Spleen (tissue), 7 donors: ENCODE results near the gene KHDRBS2.
"Not testable (repeated sequence)": the region's sequence is repeated elsewhere in the genome, so short reads cannot be mapped to it uniquely, and the experiment has no call there.

Experiments used
- POLR2A ChIP-seq, 3 donors: fragments of 450-650 bp; IDR thresholded peaks; one replicate each; pipeline ENCODE4 v1.5.1; 2017; ENCODE audit warnings: antibody characterized with exemption in 3 of 3, mild to moderate bottlenecking in 1 of 3
- POLR2AphosphoS5 ChIP-seq, 3 donors: sonication (generic); formaldehyde crosslinking; IDR thresholded peaks; one replicate each; pipeline ENCODE4 v1.5.1; 2017; ENCODE audit warnings: antibody characterized with exemption in 3 of 3
- TF ChIP-seq, protein P1 (sequence below), 11 experiments: fragments of 200-600 bp in 7 of 11; fragments of 450-650 bp in 4 of 11; sonication (generic) in 4 of 11; IDR thresholded peaks in 8 of 11; conservative IDR thresholded peaks in 3 of 11; 1 replicate in 7 of 11; 2 replicates in 4 of 11; pipeline versions ENCODE4 v1.4.0 to v1.8.0; 2016 to 2021; ENCODE audit warnings: antibody characterized with exemption in 11 of 11, inconsistent platforms in 4 of 11, mild to moderate bottlenecking in 1 of 11
- donor health status: DM: no; HTN: no; CAD: no; lungs with moderate emphysema.
- donor health status: DM: no; HTN: no; CAD: no.
- donor health status: DM: no; HTN: no; CAD: no.

DNA sequence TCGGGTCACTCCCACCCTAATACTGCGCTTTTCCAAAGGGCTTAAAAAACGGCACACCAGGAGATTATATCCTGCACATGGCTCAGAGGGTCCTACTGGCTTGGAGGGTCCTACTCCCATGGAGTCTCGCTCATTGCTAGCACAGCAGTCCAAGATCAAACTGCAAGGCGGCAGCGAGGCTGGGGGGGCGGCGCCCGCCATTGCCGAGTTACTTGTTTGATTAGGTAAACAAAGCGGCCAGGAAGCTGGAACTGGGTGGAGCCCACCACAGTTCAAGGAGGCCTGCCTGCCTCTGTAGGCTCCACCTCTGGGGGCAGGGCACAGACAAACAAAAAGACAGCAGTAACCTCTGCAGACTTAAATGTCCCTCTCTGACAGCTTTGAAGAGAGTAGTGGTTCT is 516.6 kb downstream of the KHDRBS2 start:
- not testable (repeated sequence) for TF ChIP-seq POLR2AphosphoS5, POLR2A (IDR thresholded peaks at IDR 0.05)
- TF ChIP-seq, protein P1, sequence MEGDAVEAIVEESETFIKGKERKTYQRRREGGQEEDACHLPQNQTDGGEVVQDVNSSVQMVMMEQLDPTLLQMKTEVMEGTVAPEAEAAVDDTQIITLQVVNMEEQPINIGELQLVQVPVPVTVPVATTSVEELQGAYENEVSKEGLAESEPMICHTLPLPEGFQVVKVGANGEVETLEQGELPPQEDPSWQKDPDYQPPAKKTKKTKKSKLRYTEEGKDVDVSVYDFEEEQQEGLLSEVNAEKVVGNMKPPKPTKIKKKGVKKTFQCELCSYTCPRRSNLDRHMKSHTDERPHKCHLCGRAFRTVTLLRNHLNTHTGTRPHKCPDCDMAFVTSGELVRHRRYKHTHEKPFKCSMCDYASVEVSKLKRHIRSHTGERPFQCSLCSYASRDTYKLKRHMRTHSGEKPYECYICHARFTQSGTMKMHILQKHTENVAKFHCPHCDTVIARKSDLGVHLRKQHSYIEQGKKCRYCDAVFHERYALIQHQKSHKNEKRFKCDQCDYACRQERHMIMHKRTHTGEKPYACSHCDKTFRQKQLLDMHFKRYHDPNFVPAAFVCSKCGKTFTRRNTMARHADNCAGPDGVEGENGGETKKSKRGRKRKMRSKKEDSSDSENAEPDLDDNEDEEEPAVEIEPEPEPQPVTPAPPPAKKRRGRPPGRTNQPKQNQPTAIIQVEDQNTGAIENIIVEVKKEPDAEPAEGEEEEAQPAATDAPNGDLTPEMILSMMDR (IDR thresholded peaks at IDR 0.05 in 8 of 11, conservative IDR thresholded peaks at IDR 0.05 in 3 of 11) = not testable (repeated sequence)
